ENCODE data around the gene ZNF143.
"Not testable (repeated sequence)": the region's sequence is repeated elsewhere in the genome, so short reads cannot be mapped to it uniquely, and the experiment has no call there.

ZNF143 gene

GRCh38 chr11:9460322-9461062 lies at the start of gene ZNF143:
ZNF143 (plus strand) TSS chr11:9461012; CDS start chr11:9471309, 10,297 bp downstream.
- DNase-seq (ENCODE audit: low spot score) = peak; percentile 100

- no peak for DNase-seq (ENCODE audit: low spot score)
Observed at GRCh38 chr11:9428706-9429105, 32.1 kb upstream of the ZNF143 start.

- DNase-seq (ENCODE audit: low spot score) = no peak
Observed at GRCh38 chr11:9438611-9439010, 22.2 kb upstream of the ZNF143 start.

- no peak for DNase-seq (ENCODE audit: low spot score)
Observed at GRCh38 chr11:9446230-9446629, 14.6 kb upstream of the ZNF143 start.

GRCh38 chr11:9448576-9449352 lies 12.0 kb upstream of the ZNF143 start:
- DNase-seq (ENCODE audit: low spot score) = no peak

GRCh38 chr11:9452023-9452422 lies 8.8 kb upstream of the ZNF143 start:
- not testable (repeated sequence) for DNase-seq (ENCODE audit: low spot score)

- no peak for DNase-seq (ENCODE audit: low spot score)
Observed at GRCh38 chr11:9455722-9456121, 5.1 kb upstream of the ZNF143 start.

GRCh38 chr11:9459667-9460321 lies 1.0 kb upstream of the ZNF143 start:
- DNase-seq (ENCODE audit: low spot score) = peak; percentile 50

- DNase-seq (ENCODE audit: low spot score) = peak; percentile 88
Observed at GRCh38 chr11:9461063-9461759, 399 bp downstream of the ZNF143 start.

GRCh38 chr11:9461760-9462134 lies 935 bp downstream of the ZNF143 start:
- DNase-seq (ENCODE audit: low spot score) = no peak

- no peak for DNase-seq (ENCODE audit: low spot score)
Observed at GRCh38 chr11:9462172-9462799, 1.5 kb downstream of the ZNF143 start.

- DNase-seq (ENCODE audit: low spot score) = no peak
Observed at GRCh38 chr11:9462806-9463537, 2.2 kb downstream of the ZNF143 start.

GRCh38 chr11:9470765-9471164 lies 10.0 kb downstream of the ZNF143 start:
- no peak for DNase-seq (ENCODE audit: low spot score)

- DNase-seq (ENCODE audit: low spot score) = no peak
Observed at GRCh38 chr11:9473408-9473807, 12.6 kb downstream of the ZNF143 start.

- DNase-seq (ENCODE audit: low spot score) = no peak
Observed at GRCh38 chr11:9479899-9480298, 19.1 kb downstream of the ZNF143 start.

- DNase-seq (ENCODE audit: low spot score) = no peak
Observed at GRCh38 chr11:9489080-9489765, 28.4 kb downstream of the ZNF143 start.

GRCh38 chr11:9490376-9490775 lies 29.6 kb downstream of the ZNF143 start:
- DNase-seq (ENCODE audit: low spot score) = no peak

GRCh38 chr11:9493492-9493891 lies 32.7 kb downstream of the ZNF143 start:
- DNase-seq (ENCODE audit: low spot score) = no peak

- DNase-seq (ENCODE audit: low spot score) = no peak
Observed at GRCh38 chr11:9494316-9494715, 33.5 kb downstream of the ZNF143 start.

GRCh38 chr11:9495803-9496514 lies 35.1 kb downstream of the ZNF143 start:
- DNase-seq (ENCODE audit: low spot score) = no peak

Data from ecto neural progenitor cell (in vitro differentiated cells).